GM12878 (cell line): ENCODE results near the gene HSP90AB1. TPM values are rescaled to one million over a fixed set of nuclear protein-coding genes. Genes with fewer than 3 reads are reported as not detected.

Experiments
- ATAC-seq: fragments of 200-7000 bp; cut with Tn5 transposase; 3 replicates; pipeline ENCODE4 v1.9.1; 2020; ENCODE audit warnings: mild to moderate bottlenecking, moderate library complexity
- BruUV-seq: library from RNA; stranded (reverse); fragments of 400-500 nt; replicated peaks from 2 replicates; lab custom pipeline; 2021; lab: Mats Ljungman, UMichigan
- CTCF ChIA-PET: fragments of 300-600 bp; sonication (Branson Sonifier 250); formaldehyde crosslinking; extraction: SDS; loops from one replicate; lab custom pipeline; 2021; ENCODE audit warnings: inconsistent platforms; lab: Yijun Ruan, JAX
- POLR2A ChIA-PET: fragments of 350-600 bp; formaldehyde crosslinking; extraction: SDS; loops from one replicate; lab custom pipeline; 2021; ENCODE audit warnings: inconsistent platforms; lab: Charles Lee
- RAD21 ChIA-PET: fragments of 300-600 bp; sonication (Branson Sonifier 250); formaldehyde crosslinking; loops from one replicate; lab custom pipeline; 2023; ENCODE audit warnings: antibody characterized with exemption; ENCODE audit not compliant: unreplicated experiment; lab: Charles Lee
- SMC1A ChIA-PET: fragments of 300-600 bp; sonication (Branson Sonifier 250); formaldehyde crosslinking; loops from one replicate; lab custom pipeline; 2023; ENCODE audit not compliant: unreplicated experiment, uncharacterized antibody; lab: Charles Lee
- DNase-seq: peaks from one replicate; pipeline ENCODE4 v3.0.0-alpha.2; 2011; ENCODE audit warnings: low read depth, low spot score
- FAIRE-seq: peaks from 3 replicates; lab custom pipeline; 2011; peaks lifted over from hg19 to GRCh38; lab: Jason Lieb, UNC
- H2AFZ ChIP-seq: 2 replicates; pipeline ENCODE4 v1.6.0; 2011; ENCODE audit warnings: low read depth, low read length, control low read depth; ENCODE audit not compliant: control insufficient read depth
- H3K27ac ChIP-seq: 2 replicates; pipeline ENCODE4 v1.5.1; 2011; ENCODE audit warnings: control low read depth; ENCODE audit not compliant: control insufficient read depth, insufficient read depth
- H3K27me3 ChIP-seq, 2 experiments: replicated peaks in 1 of 2; 2 replicates each; pipeline versions ENCODE4 v1.6.0 to v1.6.1; 2011; ENCODE audit warnings: low read length in 1 of 2; ENCODE audit not compliant: control insufficient read depth in 2 of 2, insufficient read depth in 2 of 2
- H3K36me3 ChIP-seq, 2 experiments: 2 replicates each; pipeline ENCODE4 v1.5.1; 2011; ENCODE audit warnings: low read length in 1 of 2; ENCODE audit not compliant: control insufficient read depth in 2 of 2, insufficient read depth in 2 of 2
- H3K4me1 ChIP-seq: 2 replicates; pipeline ENCODE4 v1.6.1; 2011; ENCODE audit warnings: mild to moderate bottlenecking, low read length, moderate library complexity, mixed read lengths; ENCODE audit not compliant: control insufficient read depth, insufficient read depth
- H3K4me2 ChIP-seq: 2 replicates; pipeline ENCODE4 v1.6.0; 2011; ENCODE audit warnings: control low read depth; ENCODE audit not compliant: control insufficient read depth, insufficient read depth
- H3K4me3 ChIP-seq: fragments of 200-600 bp; sonication (generic); 2 replicates; pipeline ENCODE4 v1.5.1; 2016
- H3K79me2 ChIP-seq: 2 replicates; pipeline ENCODE4 v1.6.0; 2011; ENCODE audit warnings: low read length; ENCODE audit not compliant: control insufficient read depth, insufficient read depth
- H3K9ac ChIP-seq: 2 replicates; pipeline ENCODE4 v1.8.0; 2011; ENCODE audit warnings: low read length, control low read depth, mixed read lengths; ENCODE audit not compliant: control insufficient read depth, insufficient read depth
- H3K9me3 ChIP-seq: replicated peaks from 3 replicates; pipeline ENCODE4 v1.5.1; 2011; ENCODE audit warnings: mild to moderate bottlenecking, low read length; ENCODE audit not compliant: control insufficient read depth, insufficient read depth
- H4K20me1 ChIP-seq: 2 replicates; pipeline ENCODE4 v1.6.0; 2011; ENCODE audit not compliant: control insufficient read depth, insufficient read depth
- BHLHE40 ChIP-seq, 2 experiments: fragments of 450-650 bp in 1 of 2; IDR thresholded peaks; 2 replicates each; pipeline ENCODE4 v1.6.1; 2011 to 2017; ENCODE audit warnings: low read depth in 2 of 2, borderline replicate concordance in 1 of 2, improper control_type of control experiment in 1 of 2, low read length in 1 of 2, mild to moderate bottlenecking in 1 of 2
- CHD2 ChIP-seq: IDR thresholded peaks from 2 replicates; pipeline ENCODE4 v1.6.1; 2011; ENCODE audit warnings: low read depth, low read length, improper control_type of control experiment, borderline replicate concordance
- DPF2 ChIP-seq: fragments of 450-650 bp; IDR thresholded peaks from 2 replicates; pipeline ENCODE4 v1.6.1; 2017; ENCODE audit warnings: mild to moderate bottlenecking
- IKZF1 ChIP-seq: fragments of 450-650 bp; conservative IDR thresholded peaks from 2 replicates; pipeline ENCODE4 v1.6.1; 2017; ENCODE audit warnings: antibody characterized with exemption, mild to moderate bottlenecking
- IKZF2 ChIP-seq, 2 experiments: fragments of 450-650 bp; IDR thresholded peaks; 2 replicates each; pipeline ENCODE4 v1.6.1; 2017; ENCODE audit warnings: mild to moderate bottlenecking in 2 of 2, moderate library complexity in 2 of 2
- IRF4 ChIP-seq: IDR thresholded peaks from 2 replicates; pipeline ENCODE4 v1.6.1; 2011; ENCODE audit warnings: low read depth, low read length
- LARP7 ChIP-seq: fragments of 450-650 bp; IDR thresholded peaks from 2 replicates; pipeline ENCODE4 v1.6.1; 2017; ENCODE audit warnings: mild to moderate bottlenecking
- MAX ChIP-seq: IDR thresholded peaks from 2 replicates; pipeline ENCODE4 v1.6.1; 2012; ENCODE audit warnings: low read depth, low read length, improper control_type of control experiment
- MEF2B ChIP-seq: fragments of 450-650 bp; IDR thresholded peaks from 2 replicates; pipeline ENCODE4 v1.6.1; 2018; ENCODE audit warnings: mild to moderate bottlenecking, moderate library complexity; ENCODE audit not compliant: partially characterized antibody, poor library complexity, severe bottlenecking
- NFYB ChIP-seq: IDR thresholded peaks from 2 replicates; pipeline ENCODE4 v1.6.1; 2011; ENCODE audit warnings: low read depth, mild to moderate bottlenecking, low read length, improper control_type of control experiment, moderate library complexity; ENCODE audit not compliant: insufficient read depth
- PAX5 ChIP-seq: IDR thresholded peaks from 2 replicates; pipeline ENCODE4 v1.6.1; 2011; ENCODE audit warnings: low read depth, low read length, borderline replicate concordance
- POLR2A ChIP-seq: IDR thresholded peaks from 2 replicates; pipeline ENCODE4 v1.6.1; 2011; ENCODE audit warnings: low read depth, mild to moderate bottlenecking, low read length
- RELA ChIP-seq: fragments of 450-650 bp; IDR thresholded peaks from 2 replicates; pipeline ENCODE4 v1.8.0; 2014; ENCODE audit warnings: borderline replicate concordance; ENCODE audit not compliant: partially characterized antibody
- SMAD5 ChIP-seq: IDR thresholded peaks from 2 replicates; pipeline ENCODE4 v1.6.1; 2016; ENCODE audit warnings: antibody characterized with exemption, low read depth
- SMARCA5 ChIP-seq: fragments of 450-650 bp; IDR thresholded peaks from 2 replicates; pipeline ENCODE4 v1.6.1; 2017; ENCODE audit warnings: mild to moderate bottlenecking
- TAF1 ChIP-seq: IDR thresholded peaks from 2 replicates; pipeline ENCODE4 v1.6.1; 2011; ENCODE audit warnings: mild to moderate bottlenecking, low read depth, low read length, borderline replicate concordance
- TCF12 ChIP-seq: IDR thresholded peaks from 2 replicates; pipeline ENCODE4 v1.6.1; 2011; ENCODE audit warnings: low read depth, mild to moderate bottlenecking, low read length
- TCF3 ChIP-seq: IDR thresholded peaks from 2 replicates; pipeline ENCODE4 v1.6.1; 2012; ENCODE audit warnings: low read depth, mild to moderate bottlenecking, low read length, borderline replicate concordance; ENCODE audit not compliant: insufficient read depth
- YY1 ChIP-seq: IDR thresholded peaks from 2 replicates; pipeline ENCODE4 v1.6.1; 2011; ENCODE audit warnings: low read depth, mild to moderate bottlenecking, low read length
- ZBED1 ChIP-seq: IDR thresholded peaks from 2 replicates; pipeline ENCODE4 v1.6.1; 2016; ENCODE audit warnings: borderline replicate concordance
- ZNF687 ChIP-seq: fragments of 450-650 bp; IDR thresholded peaks from 2 replicates; pipeline ENCODE4 v1.6.1; 2017; ENCODE audit warnings: mild to moderate bottlenecking, moderate library complexity
- whole genome bisulfite sequencing: methylation state at CpG from one replicate; pipeline ENCODE4 v1.1.6; 2016; ENCODE audit warnings: low lambda C conversion rate; ENCODE audit not compliant: insufficient replicate concordance, insufficient coverage; ENCODE audit errors: missing lambda C conversion rate; 5-methylcytosine and 5-hydroxymethylcytosine counted together
- in situ Hi-C: fragments of 300-500 bp; cut with MboI; formaldehyde crosslinking; loops from 9 replicates; pipeline ENCODE4 v1.14.3; 2018; ENCODE audit warnings: mixed read lengths
- intact Hi-C: fragments of 100-400 bp; cut with micrococcal nuclease; formaldehyde crosslinking; loops from one replicate; pipeline ENCODE4 v1.14.2; 2022; ENCODE audit not compliant: unreplicated experiment
- polyA plus RNA-seq, 11 experiments: library from polyadenylated mRNA; depleted of rRNA in 4 of 11; unstranded in 6 of 11; stranded (reverse) in 5 of 11; fragments of >200 nt; fragmentation: Nextera tagmentation in 4 of 11; fragmentation: Illumina TruSeq in 1 of 11; extraction: Ambion mirVana in 4 of 11; extraction: Trizol in 1 of 11; gene quantifications; 1 replicate in 1 of 11; 2 replicates in 10 of 11; pipeline versions ENCODE4 v1.2.1 to v1.2.3, GENCODE V29; 2011 to 2016; ENCODE audit warnings: inconsistent platforms in 2 of 11, missing spikeins in 2 of 11, low read depth in 1 of 11
- total RNA-seq, 4 experiments: library from RNA; depleted of rRNA in 3 of 4; stranded (reverse); fragments of >200 nt in 3 of 4; fragmentation: Illumina TruSeq in 1 of 4; extraction: Trizol in 1 of 4; gene quantifications; 2 replicates each; pipeline versions ENCODE4 v1.2.1 to v1.2.3, GENCODE V29; 2013 to 2021

Gene HSP90AB1
- total and polyA plus RNA-seq, 10 of the 15 experiments (the other 5 are each of a cell fraction or from before 2014, with no cell fraction given): 988 to 1,682 (median 1,146) TPM

- FAIRE-seq: peak; percentile 52
- H3K9me3 ChIP-seq: no peaks in the 10 kb centered on the region
- TF ChIP-seq IRF4 (0 out of 2 replicates have a peak, but pooled peaks have one; percentile 12), YY1 (peak; percentile 29; the same call in 1 of the 2 replicates), TCF3 (peak; percentile 86), DPF2 (peak; percentile 75), TAF1 (no peak), IKZF2 (IDR thresholded peaks at IDR 0.05) (peak; percentile 75 to 80), IKZF1 (peak; percentile 85), ZBED1 (0 out of 2 replicates have a peak, but pooled peaks have one; percentile 55), ZNF687 (peak; percentile 85), MEF2B (peak; percentile 13), TCF12 (peak; percentile 82), POLR2A (peak; percentile 84), PAX5 (0 out of 2 replicates have a peak, but pooled peaks have one; percentile 6), SMAD5 (no peak), CHD2 (peak; percentile 76; the same call in 1 of the 2 replicates), SMARCA5 (no peak), LARP7 (peak; percentile 79; the same call in 1 of the 2 replicates), MAX (peak; percentile 32; the same call in 1 of the 2 replicates), BHLHE40 (IDR thresholded peaks at IDR 0.05; ENCODE audit: borderline replicate concordance in 1 of 2, low read depth in 2 of 2, low read length in 1 of 2) (peak; percentile 81 to 94; a peak in 3 of 4 replicates), RELA (no peak), NFYB (no peak)
Measured at GRCh38 chr6:44219053-44219814, 27.7 kb upstream of the HSP90AB1 start.

More at GRCh38 chr6:44219053-44219814, 27.7 kb upstream of the HSP90AB1 start:
- ChIA-PET SMC1A (interaction anchor here (0.6 to 1.9 kb wide), 7 partner anchors 18 to 118 kb away, joined by 3 to 10 read pairs (median 3); partner anchors contain the start of gene HSP90AB1), POLR2A (interaction anchor here (0.6 to 7.0 kb wide), 13 partner anchors 8 to 644 kb away, joined by 3 to 63 read pairs (median 6); partner anchors contain the start of genes CDC5L, GTPBP2, HSP90AB1 and SLC35B2), RAD21 (interaction anchor here (0.7 to 3.1 kb wide), 8 partner anchors 10 to 1121 kb away, joined by 3 to 14 read pairs (median 5); partner anchors contain the start of gene HSP90AB1), CTCF (interaction anchor here (0.7 to 4.2 kb wide), 14 partner anchors 16 to 673 kb away, joined by 3 to 22 read pairs (median 4); partner anchors contain the start of genes AARS2 and HSP90AB1)
- Histone ChIP-seq H3K27ac (peak overlapping the region; percentile 78), H3K4me2 (peak overlapping the region; percentile 78), H3K9ac (peak overlapping the region; percentile 71), H3K4me3 (peak overlapping the region; percentile 82), H3K4me1 (peaks cover 35% of the 10 kb centered on the region), H2AFZ (peak overlapping the region; percentile 85), H3K79me2 (peaks cover 8% of the 10 kb centered on the region), H3K36me3 (no peaks in the 10 kb centered on the region), H3K27me3 (no peaks in the 10 kb centered on the region), H4K20me1 (no peaks in the 10 kb centered on the region)
- in situ Hi-C loops (no loop called here), intact Hi-C loops (loop anchor here (2.0 kb wide), 1 partner anchor 42 kb away; no protein-coding TSS in a partner anchor)
- no peak for DNase-seq
- under 1% methylated on average over 39 of the region's 45 CpGs for WGBS
- TSS peak; percentile 85 for BruUV-seq
- peak; percentile 80 for ATAC-seq
